ENCODE data around the gene DCAF4.

The DCAF4 gene, protein sequence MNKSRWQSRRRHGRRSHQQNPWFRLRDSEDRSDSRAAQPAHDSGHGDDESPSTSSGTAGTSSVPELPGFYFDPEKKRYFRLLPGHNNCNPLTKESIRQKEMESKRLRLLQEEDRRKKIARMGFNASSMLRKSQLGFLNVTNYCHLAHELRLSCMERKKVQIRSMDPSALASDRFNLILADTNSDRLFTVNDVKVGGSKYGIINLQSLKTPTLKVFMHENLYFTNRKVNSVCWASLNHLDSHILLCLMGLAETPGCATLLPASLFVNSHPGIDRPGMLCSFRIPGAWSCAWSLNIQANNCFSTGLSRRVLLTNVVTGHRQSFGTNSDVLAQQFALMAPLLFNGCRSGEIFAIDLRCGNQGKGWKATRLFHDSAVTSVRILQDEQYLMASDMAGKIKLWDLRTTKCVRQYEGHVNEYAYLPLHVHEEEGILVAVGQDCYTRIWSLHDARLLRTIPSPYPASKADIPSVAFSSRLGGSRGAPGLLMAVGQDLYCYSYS

DNA sequence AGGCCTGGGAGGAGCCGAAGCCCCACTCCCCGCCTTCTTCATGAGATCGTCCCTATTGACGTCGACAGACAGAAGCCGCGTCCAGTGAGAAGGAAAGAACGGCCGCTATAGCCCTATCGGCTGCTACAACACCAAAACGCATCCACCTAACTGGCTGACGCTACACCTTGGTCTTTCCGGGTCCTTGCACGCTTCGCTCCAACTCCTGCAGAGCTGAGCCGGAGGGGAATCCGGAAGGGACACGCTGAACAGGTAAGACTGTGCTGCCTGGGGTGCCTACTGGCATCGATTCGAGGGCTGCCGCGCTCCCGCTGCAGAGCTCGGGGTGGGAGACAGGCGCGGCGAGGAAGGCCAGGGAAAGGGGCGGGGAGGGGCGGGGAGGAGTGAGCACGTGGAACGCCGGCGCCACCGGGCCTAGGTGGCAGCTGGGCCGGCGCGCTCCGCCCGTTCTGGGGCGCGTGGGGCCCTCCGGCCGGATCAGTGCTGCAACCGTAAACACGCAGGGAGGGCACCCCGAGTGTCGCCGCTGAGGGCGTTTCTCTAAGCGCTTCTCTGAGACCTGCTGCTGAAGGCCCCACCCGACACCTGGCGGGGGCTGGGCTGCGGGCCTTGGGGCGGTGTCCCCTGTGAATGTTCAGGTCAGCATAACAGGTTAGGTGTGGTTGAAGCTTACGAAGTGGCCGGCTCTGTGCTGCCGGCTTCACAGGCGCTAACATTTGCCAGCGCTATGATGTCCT lies at the start of gene DCAF4:
Gene DCAF4 (plus strand): TSS at position 173 of the 737 bp plus-strand sequence. CDS start 11,515 bp downstream, outside the sequence.
- DNase-seq (ENCODE audit: low read depth in 2 of 2): peak; percentile 85 to 94

DNA sequence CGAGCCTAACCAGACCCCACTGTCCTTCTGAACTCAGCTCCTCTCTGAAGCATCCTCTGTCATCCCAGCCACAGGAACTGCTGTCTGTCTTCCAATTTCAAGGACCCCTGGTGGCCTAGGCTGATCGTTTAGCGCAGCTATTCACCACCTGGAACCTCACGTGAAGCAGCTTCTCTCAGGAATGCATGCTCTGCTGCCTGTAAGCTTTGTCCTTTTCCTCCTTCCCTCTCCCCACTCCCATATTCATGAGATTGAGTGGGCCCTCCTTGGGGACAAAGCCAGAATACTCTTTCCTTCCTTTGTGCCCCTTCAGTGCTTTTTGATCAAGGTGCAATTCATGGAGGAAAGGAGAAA lies 49.6 kb upstream of the DCAF4 start:
- no peak for DNase-seq (ENCODE audit: low read depth in 2 of 2)

DNA sequence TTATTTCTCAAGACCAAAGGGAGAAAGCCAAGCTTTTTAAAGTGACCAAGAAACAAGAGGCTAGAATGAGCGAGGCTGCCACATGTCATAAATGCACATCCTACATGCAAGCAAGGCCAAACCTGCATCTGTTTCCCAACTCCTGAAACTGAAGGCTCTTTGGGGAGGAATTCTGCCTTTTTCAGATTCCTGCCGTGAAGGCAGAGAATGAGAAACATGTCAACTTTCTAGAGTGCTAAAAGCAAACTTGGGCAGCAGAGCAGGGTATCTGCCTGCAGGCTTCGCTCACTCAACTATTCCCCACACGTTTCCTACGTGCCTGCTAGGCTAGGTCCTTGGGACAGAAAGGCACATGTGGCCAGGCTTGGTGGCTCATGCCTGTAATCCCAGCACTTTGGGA lies 47.5 kb upstream of the DCAF4 start:
- DNase-seq (ENCODE audit: low read depth in 2 of 2): no peak

DNA sequence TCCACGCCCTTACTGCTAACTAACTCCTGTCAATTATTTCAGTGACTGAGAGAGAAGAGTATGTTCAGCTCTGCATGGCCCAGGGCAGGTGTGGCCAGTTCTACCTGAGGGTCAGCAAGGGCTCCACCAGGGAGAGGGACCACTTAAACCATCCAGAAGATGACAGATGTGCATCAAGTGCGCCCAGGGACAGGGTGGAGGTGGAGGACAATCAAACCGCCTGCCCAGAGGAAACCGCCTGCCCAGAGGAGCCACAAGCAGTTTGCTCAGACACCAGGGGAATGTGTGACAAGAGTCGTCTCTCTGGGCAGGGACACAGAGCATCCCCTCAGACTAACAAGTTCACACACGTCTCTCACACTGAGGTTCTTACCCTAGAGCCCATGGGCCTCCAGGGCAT lies 46.8 kb upstream of the DCAF4 start:
- no peak for DNase-seq (ENCODE audit: low read depth in 2 of 2)

DNA sequence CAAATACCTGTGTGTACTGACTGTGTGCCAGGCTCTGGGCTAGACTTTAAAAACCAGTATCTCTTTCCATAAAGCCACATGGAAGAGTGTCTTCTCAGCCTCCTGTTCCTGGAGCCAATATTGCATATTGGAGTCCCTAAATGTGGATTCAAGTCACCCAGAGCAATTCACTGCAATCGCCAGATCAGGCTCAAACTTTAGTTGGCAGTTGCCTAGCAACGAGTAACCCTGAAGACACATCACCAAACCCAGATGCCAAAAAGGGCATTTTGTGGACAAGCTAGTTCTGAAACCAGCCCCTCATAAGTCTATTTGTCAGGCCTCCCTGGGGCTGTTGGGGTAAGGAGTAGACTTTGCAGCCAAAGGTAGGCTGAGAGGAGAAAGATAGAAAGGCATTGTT lies 46.1 kb upstream of the DCAF4 start:
- DNase-seq (ENCODE audit: low read depth in 2 of 2): no peak

DNA sequence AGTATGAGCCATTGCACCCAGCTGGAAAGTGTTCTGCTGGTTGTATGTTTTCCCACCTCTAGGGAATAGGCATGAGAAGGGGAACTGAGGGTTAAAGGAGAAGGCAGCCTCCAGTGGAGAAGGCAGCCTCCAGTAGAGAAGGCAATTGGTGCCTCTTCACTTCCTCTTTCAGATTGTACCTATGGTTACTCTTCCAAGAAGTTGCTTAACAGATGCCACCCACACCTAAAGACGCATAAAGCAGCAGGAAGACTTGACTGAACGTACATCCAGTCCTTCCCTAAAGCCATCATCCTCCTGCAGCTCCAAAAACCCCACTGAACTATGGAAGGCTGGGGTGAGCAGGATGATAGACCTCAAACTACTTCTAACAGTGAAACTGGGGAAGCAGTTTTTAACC lies 45.4 kb upstream of the DCAF4 start:
- DNase-seq (ENCODE audit: low read depth in 2 of 2): no peak

DNA sequence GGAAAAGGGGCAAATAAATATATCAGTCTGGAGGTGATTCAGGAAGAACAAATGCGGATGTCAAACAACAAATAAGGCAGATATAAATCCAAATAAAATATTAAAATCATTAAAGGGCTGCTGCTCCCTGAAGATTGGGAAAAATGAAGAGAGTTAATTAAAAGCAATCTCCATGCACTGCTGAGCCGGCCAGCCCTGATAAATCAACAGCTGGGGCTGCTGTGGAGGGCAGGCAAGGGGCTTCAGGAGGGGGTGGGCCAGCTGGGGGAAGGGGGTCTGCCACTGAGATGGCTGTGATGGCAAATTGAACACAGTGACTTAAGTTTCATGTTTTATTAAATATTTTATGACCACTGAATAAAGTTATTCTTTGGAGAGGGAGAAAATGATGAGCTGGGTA lies 44.7 kb upstream of the DCAF4 start:
- DNase-seq (ENCODE audit: low read depth in 2 of 2): no peak

DNA sequence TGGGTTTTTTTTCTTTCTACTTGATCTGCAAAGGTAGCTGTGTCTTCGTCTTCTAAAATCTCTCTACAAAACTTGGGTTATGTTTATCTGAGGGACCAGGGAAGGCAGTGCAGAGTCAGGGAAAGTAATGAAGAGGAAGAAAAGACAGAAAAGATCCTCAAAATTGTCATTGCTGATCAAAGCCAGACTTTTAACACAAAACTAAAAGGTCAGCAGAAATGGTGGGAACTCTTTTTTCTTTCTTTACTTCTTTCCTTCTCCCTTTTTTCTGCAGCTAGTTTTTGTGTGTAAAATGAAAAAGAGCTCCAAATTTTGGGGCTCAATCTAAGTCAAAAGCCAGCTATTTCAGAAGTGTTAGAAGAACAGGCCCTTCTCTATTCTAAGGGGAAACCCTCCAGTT lies 44.2 kb upstream of the DCAF4 start:
- DNase-seq (ENCODE audit: low read depth in 2 of 2): no peak

DNA sequence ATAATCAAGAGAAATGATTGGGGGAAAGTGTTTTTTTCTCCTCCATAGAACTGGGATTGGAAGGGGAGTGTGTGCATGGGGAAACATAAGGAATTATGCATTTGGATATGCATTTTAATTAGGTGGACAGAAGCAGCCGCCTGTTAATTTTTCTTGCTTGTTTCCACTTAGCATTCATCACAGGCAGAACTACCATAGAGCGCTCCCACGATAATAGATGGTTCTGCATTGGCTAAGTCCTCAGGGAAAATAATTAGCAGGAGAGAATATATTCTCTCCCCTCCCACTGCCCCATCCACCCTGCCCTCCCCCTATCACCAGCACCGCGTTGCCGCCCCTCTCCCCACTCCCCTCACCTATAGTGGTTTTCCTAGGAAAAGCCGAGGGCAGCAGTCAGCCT lies 43.8 kb upstream of the DCAF4 start:
- no peak for DNase-seq (ENCODE audit: low read depth in 2 of 2)

DNA sequence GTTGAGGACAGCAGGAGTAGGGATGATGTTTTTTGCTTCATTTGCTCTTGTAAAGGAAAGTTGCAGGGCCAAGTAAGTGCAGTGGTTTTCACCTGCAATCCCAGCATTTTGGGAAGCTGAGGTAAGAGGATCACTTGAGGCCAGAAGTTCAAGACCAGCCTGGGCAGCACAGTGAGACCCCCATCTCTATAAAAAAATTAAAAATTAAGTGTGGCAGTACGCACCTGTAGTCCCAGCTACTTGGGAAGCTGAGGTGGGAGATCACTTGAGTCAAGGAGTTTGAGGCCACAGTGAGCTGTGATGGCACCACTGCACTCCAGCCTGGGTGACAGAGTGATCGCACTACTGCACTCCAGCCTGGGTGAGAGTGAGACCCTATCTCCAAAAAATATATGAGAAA lies 43.2 kb upstream of the DCAF4 start:
- DNase-seq (ENCODE audit: low read depth in 2 of 2): no peak

DNA sequence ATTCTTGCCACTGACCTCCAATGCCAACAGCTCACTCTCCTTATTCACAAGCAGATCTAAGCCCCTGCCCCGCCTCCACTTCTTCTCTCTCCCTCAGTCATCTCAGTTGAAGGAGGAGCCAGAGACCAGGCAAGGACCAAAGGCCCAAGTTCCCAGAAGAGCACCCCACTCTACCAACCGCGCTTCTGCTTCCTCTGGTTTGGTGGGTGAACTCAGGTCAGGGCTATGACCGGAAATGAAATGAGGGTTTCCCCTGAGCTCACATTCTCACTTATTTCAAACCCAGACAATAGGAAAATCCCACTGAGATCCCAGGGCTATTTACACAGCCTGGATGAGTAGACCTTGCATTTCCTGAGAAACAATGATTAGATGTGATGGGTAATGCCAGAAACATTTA lies 42.3 kb upstream of the DCAF4 start:
- DNase-seq (ENCODE audit: low read depth in 2 of 2): no peak

DNA sequence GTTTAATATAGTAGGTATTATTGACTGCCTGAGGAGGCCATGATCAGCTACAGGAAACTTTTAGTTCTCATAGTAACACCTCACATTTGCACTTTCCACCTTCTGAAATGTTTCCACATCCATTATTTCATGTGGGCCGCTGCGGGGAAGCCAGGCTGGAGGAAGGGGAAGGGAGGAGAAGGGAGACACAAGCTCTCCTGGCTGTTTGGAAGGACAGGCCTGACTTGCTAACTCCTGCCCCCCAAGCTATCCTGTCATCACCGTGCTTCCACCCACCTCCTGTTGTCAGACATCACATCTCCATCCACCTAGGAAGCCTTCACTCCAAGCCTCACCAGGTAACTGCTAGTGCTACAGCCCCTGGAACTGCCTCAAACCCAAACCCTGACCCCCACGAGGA lies 41.9 kb upstream of the DCAF4 start:
- no peak for DNase-seq (ENCODE audit: low read depth in 2 of 2)

DNA sequence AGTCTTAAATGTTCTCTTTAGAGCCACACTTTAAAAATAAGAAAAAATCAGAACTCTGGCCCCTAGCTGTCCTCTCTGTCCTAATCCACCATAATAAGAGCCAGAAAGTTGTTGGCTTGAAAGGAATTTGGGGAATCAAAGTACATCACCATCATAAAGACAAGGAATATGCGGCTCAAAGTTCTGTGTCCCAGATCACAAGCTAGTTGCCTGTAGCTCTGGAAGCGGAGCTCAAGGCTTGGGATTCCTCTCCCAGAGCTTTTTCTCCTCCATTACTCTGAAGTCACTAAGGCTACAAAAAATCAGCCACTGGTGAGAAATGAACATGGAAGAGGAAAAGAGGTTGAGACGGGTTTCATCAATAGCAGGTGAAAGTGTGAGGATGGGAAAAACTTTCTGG lies 38.8 kb upstream of the DCAF4 start:
- DNase-seq (ENCODE audit: low read depth in 2 of 2): no peak

DNA sequence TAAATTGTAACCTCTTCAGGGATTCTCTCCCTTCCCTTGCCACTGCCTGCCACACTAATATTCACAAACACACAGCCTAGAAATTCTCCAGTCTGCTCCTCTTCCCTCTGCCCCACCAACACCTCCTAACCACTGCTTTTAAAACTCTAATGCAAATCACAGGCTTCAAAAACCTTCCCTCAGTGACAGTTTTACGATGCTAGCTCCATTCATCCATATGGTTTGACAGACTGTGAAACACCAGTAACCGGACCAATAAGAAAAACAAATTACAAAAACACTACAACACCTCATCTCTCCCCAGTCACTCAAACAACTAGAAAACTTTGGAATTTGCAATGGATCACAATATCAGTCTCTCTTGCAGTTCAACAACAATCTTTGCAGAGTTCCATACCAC lies 38.1 kb upstream of the DCAF4 start:
- DNase-seq (ENCODE audit: low read depth in 2 of 2): no peak

DNA sequence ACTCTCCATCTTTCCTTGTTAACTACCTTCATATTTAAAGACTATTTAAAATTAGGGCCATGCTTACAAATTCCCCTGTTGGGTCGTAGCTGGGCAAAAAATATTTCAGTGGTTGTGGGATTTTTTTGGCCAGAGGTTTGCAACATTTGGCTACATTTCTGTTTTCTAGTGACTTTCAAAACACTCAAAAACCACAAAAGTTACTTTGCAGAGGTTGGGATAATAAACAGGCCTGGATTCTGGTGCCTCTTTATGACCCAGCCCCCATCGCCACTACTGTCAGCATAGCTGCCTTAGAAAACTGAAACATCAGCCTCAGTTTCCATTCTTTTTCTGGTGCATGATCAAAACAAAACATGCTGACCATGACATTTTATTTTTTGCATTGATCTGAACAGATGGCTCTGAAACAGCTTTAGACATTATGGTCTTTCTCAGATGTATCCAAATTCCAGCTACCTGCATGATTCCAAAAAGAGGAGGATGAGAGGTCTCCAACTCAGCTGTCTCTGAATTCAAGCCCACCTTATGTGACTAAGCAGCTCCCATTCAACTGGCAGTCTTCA lies 37.5 kb upstream of the DCAF4 start:
- no peak for DNase-seq (ENCODE audit: low read depth in 2 of 2)

DNA sequence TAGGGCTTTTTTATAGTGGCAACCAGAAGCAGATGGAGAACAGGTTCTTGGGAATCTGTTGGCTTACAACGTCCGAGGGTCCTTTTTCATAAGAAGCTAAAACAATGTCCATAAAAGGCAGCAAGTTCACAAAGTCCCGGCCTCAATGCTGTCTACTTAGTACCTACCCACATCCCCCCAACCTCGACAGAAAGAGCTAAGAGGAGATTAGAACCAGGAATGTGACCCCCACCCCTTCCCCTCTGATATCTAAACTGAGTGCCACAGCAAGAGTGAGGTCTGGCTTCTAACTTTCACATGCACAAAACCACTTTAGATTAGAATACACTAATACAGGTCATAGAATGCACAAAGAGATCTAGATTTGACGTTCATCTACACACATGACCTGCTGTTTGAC lies 36.9 kb upstream of the DCAF4 start:
- DNase-seq (ENCODE audit: low read depth in 2 of 2): no peak

DNA sequence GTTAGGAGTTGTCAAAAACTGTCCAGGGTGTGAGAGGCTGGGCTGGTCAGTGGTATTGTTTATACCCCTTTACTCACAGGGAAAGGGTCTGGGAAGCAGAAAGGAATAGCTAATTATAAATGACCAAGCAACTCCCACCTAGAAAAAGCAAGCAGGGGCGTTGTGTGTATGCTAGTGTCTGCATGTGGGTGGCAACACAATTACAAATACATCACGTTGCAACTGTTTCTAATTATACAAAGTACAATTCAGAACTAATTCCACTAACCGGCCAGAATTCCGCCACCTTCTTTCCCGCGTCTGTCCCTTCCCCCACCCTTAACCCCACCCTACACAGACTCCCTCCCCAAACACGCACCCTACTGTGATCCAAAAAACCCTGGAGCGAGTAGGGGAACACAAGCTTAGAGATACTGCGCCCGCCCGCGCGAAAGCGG lies 34.6 kb upstream of the DCAF4 start:
- no peak for DNase-seq (ENCODE audit: low read depth in 2 of 2)

DNA sequence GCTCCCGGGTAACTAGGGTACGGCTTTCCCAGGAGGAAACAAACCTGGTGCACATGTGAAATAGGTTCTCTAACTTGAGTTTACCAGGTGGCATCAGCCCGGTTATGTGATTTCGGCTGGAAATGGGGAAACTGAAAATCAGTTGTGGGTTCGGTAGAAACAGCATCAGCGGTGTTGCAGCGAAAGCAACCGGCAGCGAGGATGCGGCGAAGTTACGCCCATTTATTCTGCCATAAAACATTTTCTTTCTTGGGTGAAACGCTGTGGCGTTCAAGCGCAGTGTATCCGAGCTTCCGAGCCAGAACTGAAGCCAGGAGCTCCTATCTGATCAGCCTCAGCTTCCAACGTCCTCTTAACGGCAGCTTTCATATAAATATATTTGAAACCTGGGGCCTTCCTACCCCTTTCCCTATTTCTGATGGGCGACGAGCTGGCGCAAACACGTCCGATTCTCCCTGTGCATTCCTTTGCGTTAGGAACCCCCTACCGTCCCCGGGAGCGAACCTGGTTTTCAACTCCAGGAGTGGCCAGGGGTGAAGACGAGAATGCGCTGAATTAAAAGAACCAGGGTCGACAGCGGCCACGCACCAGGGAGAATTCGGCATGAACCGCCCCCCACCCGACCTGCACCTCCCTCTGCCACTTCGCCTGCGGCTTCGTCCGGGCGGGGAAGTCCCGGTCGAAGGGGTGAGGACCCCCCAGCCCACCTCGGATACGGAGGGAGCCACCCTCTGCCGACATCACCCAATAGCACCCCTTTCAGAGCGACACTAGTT lies 34.0 kb upstream of the DCAF4 start:
- no peak for DNase-seq (ENCODE audit: low read depth in 2 of 2)

DNA sequence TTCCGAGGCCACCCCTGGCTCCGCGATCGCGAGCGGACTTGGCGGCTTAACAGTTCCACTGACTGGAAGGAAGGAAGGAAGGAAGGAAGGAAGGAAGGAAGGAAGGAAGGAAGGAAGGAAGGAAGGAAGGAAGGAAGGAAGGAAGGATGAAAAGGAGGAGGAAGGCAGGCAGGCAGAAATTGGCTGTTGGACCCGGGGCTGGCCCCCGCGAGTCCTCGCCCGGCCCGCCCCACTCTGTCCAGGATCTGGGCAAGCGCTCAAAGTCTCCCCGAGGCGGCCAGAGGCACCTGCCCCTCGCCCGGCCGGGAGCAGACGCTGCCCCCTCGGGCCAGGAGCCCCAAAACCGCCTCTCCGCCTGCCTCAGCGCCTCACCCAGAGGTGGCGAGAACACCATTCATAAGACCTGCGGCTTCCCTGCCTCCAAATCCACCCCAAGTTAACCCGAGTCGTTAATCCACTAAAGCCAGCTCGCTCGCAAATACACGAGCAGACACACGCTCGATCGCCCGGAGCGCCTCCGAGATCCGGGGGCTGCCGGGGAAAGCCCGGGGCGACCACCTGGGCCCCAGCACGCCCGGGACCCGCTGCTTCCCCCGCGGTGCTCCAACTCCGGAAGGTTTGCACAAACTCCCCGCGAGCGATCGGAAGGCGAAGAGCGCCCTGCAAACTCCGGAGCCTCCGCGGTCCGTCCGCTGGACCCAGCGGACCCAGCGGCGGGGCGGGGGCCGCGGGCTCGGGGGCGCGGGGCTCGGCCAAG lies 33.2 kb upstream of the DCAF4 start:
- no peak for DNase-seq (ENCODE audit: low read depth in 2 of 2)

DNA sequence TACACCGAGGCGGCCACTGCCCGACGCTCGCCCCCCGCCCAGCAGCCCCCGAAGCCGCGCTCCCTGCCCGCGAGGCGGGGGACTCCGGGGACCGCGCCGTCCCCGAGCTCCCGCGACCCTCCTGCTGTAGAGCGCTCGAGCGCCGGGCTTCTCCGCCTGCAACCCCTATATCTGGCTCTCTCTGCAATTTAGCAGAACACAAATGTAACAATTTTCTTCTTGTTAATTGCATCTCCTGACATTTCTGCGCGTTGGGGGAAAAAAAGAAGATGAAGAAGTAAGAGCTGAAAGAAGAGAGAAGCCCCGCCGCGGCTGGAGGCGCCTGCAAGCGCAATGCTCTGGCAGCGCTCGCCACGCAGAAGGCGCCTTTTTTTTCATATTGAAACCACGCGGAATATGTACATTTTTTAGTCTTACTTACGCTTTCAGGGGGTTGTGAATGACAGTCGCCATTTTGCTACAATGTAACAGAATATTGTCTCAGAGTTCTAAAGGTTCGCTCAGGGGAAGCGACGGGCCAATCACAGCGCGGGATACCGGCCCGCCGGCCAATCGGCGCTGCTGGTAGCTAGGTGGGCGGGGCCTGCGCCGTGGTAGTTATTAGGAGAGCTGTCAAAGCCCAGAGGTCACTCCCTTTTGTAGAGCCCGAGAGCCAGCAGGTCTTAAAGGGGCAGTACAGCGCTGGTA lies 32.5 kb upstream of the DCAF4 start, which contains the start of gene DPF3:
Gene DPF3 (minus strand): TSS at position 466 of the 687 bp plus-strand sequence. CDS start 13 bp downstream, at position 453.
- peak; percentile 85 to 87 for DNase-seq (ENCODE audit: low read depth in 2 of 2)

DNA sequence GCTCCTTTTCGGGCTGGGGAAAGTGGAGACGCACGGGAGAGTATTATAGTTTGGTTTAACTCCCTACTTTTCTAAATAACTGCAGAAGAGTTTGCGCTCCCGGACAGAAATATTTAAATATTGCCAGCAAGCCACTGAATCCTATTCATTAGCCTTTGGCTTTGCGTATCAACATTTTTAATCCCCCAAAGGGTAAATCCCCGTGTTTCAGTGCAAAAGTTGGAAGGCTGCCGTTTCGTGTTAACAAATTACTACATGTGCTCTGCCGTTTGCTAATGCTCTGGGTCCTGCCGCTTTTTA lies 32.0 kb upstream of the DCAF4 start:
- no peak for DNase-seq (ENCODE audit: low read depth in 2 of 2)
